Activated CD8-positive, alpha-beta memory T cell treated with anti-CD3 and anti-CD28 coated beads, Interleukin-2, amount 50 U/mL, for 48 hours (primary cell): ENCODE results near the gene DUSP28.

Experiments used
- DNase-seq: peaks from one replicate; pipeline ENCODE4 v3.0.0-alpha.2; 2020

DUSP28 gene

DNA sequence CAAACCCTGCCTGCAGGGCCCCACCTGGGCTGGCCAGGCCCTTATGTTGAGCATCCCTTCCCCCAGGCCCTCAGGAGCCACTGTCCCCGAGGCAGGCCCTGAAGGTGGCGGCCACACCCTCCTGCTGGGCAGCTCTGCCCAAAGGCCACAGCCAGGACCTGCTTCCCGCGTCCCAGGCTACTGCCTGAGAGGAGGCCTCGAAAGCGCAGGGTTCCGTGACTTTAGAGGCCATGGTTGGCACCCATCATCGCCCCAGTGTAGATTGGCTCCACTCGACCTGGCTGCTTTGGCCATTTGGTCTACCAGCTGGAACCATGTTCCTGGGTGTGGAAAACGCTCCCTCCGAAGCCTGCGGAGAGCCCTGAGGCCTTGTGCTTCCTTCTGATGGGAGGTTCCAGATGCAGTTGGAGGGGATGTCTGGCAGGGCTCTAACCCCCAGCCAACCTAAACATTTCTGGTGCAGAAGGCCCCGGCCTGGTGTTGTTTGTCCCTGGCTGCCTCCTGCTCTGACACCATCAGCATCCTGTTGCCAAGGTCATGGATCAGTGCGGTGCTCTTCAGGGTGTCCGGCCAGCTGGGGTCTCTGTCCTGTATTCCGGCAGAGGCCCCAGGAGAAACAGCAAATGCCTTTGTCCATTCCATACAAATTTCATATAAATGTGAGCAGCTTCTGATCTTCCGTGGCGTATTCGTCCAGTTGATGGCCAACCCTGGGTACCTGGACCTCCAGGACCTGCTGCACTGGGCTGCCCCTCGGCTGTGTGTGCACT, 41.1 kb downstream of the DUSP28 start:
- no peak for DNase-seq

DNA sequence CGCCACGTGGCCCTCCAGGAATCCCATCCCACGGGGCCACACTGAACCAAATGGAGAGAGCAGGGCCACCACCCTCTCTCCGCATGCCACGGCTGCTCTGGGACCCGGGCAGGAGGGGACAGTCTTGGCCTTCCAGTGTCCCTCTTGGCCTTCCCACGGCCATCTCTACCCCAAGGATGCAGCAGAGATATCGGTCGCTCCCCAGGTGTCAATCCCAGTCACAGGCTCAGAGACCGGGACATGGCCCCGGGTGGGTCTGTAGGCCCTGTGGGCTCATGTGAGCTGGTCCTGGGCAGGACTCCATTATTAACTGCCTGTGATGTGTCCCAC, 41.6 kb downstream of the DUSP28 start:
- DNase-seq, result no peak

DNA sequence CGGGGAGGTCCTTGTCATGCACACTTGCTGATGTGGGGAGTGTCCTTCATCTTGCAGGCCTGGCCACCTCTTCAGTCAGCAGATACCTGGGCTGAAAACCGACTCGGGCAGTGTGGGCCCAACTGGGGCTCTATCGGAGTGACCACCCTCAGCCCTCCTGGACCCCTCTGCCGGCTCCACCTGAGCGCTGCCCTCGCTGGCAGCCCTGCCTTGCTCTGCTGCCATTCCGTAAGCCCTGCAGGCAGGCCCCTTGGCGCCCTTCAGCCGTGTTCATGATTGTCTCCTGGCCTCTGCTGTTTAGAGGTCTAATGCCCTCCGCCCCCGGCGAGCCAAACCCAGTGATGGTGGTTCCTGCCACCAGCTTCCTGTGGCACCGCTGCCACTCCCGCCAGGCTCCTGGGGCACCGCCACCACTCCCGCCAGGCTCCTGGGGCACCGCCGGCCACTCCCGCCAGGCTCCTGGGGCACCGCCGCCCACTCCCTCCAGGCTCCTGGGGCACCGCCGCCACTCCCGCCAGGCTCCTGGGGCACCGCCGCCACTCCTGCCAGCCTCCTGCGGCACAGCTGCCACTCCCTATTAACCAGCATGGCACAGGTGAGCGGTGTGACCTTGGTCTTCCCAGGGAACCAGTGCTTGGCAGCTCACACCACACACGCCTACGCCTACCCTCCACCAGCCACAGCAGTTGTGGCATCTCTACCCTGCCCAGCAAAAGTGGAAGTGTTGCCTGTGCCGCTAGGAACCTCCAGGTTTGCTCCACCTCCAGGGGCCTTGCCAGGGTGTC, 42.3 kb downstream of the DUSP28 start:
- DNase-seq, result no peak

DNA sequence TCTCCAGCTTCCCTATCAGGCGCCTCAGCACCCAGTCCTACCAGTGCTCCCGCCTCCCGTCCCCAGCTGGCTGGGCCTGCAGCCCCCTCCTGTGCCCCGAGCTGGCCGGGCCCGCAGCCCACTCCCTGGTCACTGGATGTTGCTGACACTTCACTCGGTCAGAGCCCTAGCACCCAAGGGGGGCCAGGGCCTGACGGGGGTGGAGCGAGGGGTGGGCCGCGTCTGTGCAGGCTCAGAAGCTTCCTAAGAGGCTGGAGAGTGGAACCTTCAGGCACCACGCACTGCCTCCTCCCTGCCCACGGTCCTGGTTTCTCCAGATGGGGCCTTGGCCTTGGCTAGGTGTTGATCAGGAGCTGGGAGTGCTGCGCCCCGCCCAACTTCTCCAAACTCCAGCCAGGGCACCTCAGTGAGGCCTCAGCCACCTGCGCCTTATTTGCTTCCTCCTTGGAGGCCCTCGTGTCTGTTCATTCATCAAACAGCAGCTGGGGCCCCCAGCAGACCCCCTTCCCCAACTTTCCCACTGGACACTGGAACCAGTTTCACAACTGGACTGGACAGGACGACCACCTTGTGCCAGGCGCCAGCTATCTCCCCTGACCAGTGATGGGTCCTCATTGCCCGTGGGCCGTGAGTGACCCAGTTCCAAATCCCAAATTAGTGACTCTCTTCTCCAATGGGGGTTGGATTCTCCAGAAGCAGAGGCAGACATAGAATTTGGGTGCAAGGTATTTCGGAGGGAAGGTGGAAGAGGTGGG, 43.1 kb downstream of the DUSP28 start:
- no peak for DNase-seq

DNA sequence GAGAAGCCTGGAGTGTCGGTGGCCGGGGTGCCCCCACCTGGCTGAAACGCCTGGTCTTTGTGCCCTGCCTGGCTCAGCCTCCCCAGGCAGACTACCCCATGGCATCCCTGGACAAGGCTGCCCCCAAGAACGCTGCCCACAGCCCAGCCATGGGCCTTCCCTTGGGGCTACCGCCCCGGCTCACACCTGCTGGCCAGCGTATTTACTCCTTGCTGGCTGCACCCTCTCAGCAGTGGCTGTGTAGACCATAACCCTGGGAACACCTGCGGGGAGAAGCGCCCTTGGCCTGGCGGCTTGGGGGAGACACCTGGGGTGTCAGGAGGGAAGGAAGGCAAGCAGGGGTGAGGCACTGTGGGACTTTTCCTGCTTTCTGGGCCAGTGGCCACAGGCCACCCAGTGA, 43.7 kb downstream of the DUSP28 start:
- DNase-seq, result no peak

DNA sequence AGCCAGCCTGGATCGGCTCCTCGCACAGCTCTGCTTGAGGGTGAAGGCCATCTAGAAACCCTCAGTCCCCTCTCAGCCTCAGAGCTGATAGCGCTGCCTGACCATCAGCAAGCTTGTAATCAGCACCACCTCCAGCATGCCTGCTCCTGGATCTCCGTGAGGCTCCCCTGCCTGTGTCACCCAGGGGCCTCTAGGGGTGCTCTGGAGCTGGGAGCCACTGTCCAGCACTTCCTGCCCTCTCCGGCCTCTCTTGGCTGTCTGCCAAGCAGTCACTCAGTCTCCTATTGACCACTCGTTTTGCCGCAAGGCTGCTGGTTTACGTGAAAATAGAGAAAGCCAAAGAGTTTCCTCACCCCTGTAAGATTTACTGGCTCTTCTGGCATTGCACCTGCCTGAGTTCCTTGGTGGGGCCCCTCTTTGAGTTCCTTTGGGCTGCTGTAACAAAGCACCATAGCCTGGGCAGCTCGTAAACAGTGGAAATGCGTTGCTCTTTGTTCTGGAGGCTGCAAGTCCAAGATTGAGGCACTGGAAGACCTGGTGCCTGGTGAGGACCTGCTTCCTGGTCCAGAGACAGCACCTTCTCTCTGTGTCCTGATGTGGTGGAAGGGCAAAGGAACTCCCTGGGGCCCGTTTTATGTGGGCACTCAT, 44.3 kb downstream of the DUSP28 start:
- no peak for DNase-seq

DNA sequence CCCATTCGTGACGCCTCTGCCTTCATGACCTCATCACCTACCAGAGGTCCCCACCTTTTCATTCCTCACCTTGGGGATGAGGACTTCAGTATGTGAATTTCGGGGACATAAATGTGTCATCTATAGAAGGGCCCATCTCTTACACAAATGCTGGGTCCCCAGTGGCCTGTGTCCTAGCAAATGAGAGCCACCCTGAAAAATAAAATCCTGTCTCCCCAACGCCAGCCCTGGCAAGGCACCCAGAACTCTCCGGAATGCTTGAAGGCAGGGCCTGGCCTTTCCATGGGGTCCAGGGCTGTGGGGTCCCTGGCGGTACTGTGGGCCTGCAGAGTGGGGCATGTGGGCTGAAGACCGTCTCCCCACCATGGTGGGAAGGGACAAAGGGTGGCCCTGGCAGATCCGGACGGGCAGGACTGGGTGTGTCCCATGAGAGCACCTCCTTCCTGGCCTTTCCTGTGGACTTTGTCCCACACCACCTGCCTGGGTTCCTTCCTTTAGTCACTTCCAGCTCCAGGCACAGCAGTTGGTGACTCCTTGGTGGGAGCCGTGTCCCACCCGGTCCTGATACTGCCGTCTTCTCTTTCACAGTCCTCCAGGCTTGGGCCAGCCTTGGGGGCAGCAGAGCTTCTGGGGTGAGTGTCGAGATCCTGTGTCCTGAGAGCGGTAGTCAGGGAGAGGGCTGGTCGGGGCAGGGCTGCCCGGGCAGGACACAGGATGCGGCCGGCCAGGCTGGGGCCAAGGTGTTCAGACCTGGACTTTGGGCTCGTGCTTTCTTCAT, 45.0 kb downstream of the DUSP28 start:
- no peak for DNase-seq

DNA sequence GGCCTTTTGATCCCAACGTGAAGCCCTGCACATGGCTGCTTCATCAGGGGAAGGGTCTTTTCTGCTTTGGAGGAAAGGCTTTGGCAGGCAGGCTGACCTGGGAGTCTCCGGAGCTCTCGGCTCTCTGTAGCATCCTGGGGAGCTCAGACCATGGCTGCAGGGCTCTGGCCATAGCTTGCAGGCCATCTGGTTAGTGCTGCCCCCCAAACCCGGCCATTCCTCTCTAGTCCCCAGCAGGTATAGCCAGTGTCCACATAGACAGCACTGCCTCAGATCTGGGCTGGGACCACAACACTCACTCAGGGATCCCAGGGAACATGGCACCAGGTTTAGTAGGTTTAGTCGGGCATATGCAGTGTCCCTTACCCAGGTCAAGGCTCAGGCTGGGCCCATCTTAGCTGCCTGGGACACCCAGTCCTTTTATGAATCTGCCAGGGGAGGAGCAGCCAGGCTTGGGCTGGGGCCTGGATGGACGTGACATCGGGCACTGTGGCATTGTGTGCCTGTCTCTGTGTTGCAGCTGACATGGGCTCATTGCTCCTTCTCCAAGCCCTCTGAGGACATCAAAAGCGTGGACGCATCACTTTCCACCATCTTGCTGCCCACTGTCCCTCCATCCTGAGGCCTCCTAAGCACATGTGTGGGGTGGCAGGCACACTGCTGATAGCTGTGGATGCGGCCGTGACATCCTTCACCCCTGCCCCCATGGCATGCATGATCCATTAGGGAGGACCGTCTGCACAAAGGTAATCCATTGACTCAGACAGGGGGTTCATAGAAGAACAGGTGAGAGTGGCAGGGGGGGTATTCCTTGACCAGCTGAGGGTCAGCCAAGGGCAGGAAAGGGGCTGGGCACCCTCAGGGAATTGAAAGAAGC, 45.9 kb downstream of the DUSP28 start:
- no peak for DNase-seq

DNA sequence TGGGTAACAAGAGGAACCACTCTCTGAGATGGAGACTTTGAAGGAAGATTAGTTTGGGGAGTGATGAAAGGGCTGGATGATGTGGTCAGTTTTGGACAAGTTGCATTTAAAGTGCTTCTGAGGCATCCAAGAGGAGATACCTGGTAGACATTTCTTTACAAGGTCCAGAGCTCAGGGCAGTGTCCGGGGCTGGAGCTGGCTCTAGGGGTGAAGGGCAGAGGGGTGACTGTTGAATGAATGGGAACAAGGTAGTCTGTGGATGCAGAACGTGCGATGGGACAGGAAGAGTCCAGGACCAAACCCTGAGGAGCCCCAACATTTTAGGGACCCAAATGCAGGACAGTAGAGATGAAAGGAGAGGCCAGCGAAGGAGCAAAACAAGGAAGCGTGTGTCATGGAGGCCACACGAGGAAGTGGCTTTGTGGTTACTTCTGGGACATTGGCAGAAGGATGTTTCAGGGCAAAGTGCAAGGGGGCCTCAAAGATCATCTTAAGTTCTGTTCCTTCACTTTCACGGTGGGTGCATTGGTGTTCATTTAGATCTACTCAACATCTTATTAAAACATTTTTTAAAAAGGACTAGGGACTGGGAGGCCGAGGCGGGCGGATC, 51.5 kb downstream of the DUSP28 start:
- no peak for DNase-seq
